ENCODE measurements around the gene MIS18BP1. TPM values are rescaled to one million over a fixed set of nuclear protein-coding genes. Genes with fewer than 3 reads are reported as not detected.

Gene MIS18BP1
- total RNA-seq, 1 donor from 2014 or later = 15.2 TPM

DNA sequence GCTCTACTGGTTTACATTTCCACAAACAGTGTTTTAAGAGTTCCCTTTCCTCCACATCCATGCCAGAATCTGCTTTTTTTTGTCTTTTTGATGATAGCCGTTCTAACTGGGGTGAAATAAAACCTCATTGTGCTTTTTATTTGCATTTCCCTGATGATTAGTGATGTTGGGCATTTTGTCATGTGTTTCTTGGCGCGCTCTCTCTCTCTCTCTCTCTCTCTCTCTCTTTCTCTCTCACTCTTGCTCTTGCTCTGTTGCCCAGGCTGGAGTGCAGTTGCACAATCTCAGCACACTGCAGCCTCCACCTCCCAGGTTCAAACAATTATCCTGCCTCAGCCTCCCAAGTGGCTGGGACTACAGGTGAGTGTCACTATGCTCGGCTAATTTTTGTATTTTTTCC, 9.6 kb upstream of the MIS18BP1 start:
- DNase-seq = no peak
- peaks cover 17% of the 10 kb centered on the region for H3K36me3 Mint-ChIP-seq (ENCODE audit: unreplicated experiment)
- H3K27ac Mint-ChIP-seq (ENCODE audit: unreplicated experiment) = no peak overlapping the region
- H3K27me3 Mint-ChIP-seq (ENCODE audit: unreplicated experiment) = no peaks in the 10 kb centered on the region
- TF ChIP-seq, protein P1, sequence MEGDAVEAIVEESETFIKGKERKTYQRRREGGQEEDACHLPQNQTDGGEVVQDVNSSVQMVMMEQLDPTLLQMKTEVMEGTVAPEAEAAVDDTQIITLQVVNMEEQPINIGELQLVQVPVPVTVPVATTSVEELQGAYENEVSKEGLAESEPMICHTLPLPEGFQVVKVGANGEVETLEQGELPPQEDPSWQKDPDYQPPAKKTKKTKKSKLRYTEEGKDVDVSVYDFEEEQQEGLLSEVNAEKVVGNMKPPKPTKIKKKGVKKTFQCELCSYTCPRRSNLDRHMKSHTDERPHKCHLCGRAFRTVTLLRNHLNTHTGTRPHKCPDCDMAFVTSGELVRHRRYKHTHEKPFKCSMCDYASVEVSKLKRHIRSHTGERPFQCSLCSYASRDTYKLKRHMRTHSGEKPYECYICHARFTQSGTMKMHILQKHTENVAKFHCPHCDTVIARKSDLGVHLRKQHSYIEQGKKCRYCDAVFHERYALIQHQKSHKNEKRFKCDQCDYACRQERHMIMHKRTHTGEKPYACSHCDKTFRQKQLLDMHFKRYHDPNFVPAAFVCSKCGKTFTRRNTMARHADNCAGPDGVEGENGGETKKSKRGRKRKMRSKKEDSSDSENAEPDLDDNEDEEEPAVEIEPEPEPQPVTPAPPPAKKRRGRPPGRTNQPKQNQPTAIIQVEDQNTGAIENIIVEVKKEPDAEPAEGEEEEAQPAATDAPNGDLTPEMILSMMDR (IDR thresholded peaks at IDR 0.05; ENCODE audit: partially characterized antibody, unreplicated experiment) = no peak
- H3K4me3 Mint-ChIP-seq (ENCODE audit: unreplicated experiment) = no peak overlapping the region
- peaks cover 2% of the 10 kb centered on the region for H3K9me3 Mint-ChIP-seq (ENCODE audit: unreplicated experiment)
- no peaks in the 10 kb centered on the region for H3K4me1 Mint-ChIP-seq (ENCODE audit: low read depth, unreplicated experiment)

DNA sequence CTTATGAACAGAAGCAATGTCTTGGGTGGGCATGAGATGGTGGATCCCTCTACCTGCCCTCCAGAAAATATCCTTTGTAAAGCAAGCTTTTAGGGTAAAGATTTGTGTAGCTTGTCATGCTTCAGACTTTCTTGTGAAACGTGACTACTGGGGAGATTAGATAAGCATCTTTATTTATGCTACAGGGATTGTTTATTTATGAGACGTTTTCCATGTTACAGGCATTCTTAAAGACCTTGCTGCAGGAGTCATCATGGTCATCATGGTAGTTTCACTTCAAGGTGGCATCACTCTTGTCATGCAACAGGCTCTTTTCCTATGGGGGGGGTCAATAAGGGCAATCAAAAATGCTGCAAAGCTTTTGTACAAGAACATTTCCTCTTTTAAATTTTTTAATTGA, 8.2 kb upstream of the MIS18BP1 start:
- DNase-seq = no peak
- Mint-ChIP-seq H3K36me3 (ENCODE audit: unreplicated experiment) (peaks cover 17% of the 10 kb centered on the region), H3K4me3 (ENCODE audit: unreplicated experiment) (no peak overlapping the region), H3K27ac (ENCODE audit: unreplicated experiment) (no peak overlapping the region), H3K27me3 (ENCODE audit: unreplicated experiment) (no peaks in the 10 kb centered on the region), H3K4me1 (ENCODE audit: low read depth, unreplicated experiment) (no peaks in the 10 kb centered on the region), H3K9me3 (ENCODE audit: unreplicated experiment) (peaks cover 2% of the 10 kb centered on the region)
- TF ChIP-seq, protein P1 (IDR thresholded peaks at IDR 0.05; ENCODE audit: partially characterized antibody, unreplicated experiment) = no peak

DNA sequence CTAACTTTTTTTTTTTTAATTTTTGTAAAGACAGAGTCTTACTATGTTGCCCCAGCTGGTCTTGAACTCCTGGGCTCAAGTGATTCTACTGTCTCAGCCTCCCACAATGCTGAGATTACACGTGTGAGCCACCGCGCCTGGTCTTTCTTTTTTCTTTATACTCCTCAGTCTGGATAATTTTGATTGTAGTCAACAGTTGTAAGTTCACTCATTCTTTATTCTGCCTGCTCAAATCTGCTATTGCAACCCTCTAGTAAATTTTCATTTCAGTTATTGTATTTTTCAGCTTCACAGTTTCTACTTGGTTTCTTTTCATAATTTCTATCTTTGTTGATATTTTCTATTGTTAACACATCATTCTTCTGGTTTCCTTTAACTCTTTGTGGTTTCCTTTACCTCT, 5.8 kb upstream of the MIS18BP1 start:
- peaks cover 17% of the 10 kb centered on the region for H3K36me3 Mint-ChIP-seq (ENCODE audit: unreplicated experiment)
- DNase-seq = no peak
- peaks cover 4% of the 10 kb centered on the region for H3K9me3 Mint-ChIP-seq (ENCODE audit: unreplicated experiment)
- TF ChIP-seq, protein P1 (IDR thresholded peaks at IDR 0.05; ENCODE audit: partially characterized antibody, unreplicated experiment) = no peak
- peaks cover 4% of the 10 kb centered on the region for H3K4me1 Mint-ChIP-seq (ENCODE audit: low read depth, unreplicated experiment)
- H3K27ac Mint-ChIP-seq (ENCODE audit: unreplicated experiment) = no peak overlapping the region
- H3K27me3 Mint-ChIP-seq (ENCODE audit: unreplicated experiment) = no peaks in the 10 kb centered on the region
- no peak overlapping the region for H3K4me3 Mint-ChIP-seq (ENCODE audit: unreplicated experiment)

DNA sequence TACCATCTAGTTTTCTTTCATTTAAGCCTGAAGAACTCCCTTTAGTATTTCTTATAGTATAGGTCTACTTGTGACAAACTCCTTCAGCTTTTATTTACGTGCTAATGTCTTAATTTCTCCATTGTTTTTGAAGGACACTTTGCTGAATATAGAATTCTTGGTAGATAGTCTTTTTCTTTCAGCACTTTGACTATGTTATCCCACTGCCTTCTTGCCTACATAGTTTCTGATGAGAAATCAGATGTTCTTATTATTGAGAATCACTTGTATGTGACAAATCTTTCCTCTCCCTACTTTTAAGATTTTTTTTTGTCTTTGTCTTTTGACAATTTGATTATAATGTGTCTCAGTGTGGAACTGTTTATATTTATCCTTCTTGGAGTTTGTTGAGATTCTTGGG, 5.1 kb upstream of the MIS18BP1 start:
- no peak overlapping the region for H3K4me3 Mint-ChIP-seq (ENCODE audit: unreplicated experiment)
- H3K27me3 Mint-ChIP-seq (ENCODE audit: unreplicated experiment) = peaks cover 5% of the 10 kb centered on the region
- H3K4me1 Mint-ChIP-seq (ENCODE audit: low read depth, unreplicated experiment) = peaks cover 4% of the 10 kb centered on the region
- peaks cover 17% of the 10 kb centered on the region for H3K36me3 Mint-ChIP-seq (ENCODE audit: unreplicated experiment)
- peaks cover 7% of the 10 kb centered on the region for H3K9me3 Mint-ChIP-seq (ENCODE audit: unreplicated experiment)
- TF ChIP-seq, protein P1 (IDR thresholded peaks at IDR 0.05; ENCODE audit: partially characterized antibody, unreplicated experiment) = no peak
- DNase-seq = no peak
- no peak overlapping the region for H3K27ac Mint-ChIP-seq (ENCODE audit: unreplicated experiment)

DNA sequence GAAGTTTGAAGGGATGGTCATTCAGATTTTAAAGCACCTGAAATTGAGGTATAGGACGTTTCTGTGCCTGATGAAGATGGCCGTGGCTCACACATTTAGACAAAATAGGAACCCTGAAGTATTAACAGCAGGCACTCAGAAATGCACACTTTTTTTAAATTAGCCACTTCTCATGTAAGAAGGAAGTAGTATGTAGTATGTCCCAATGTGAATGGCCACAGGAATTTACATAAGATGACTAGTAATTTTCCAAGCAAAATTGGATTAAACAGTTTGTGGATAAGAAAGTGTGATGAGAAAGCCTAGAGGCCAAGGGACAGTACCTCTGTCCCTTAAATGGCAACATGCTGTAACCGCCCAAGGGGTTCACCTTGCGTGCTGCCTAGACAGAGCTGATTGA, 1.8 kb upstream of the MIS18BP1 start:
- TF ChIP-seq, protein P1 (IDR thresholded peaks at IDR 0.05; ENCODE audit: partially characterized antibody, unreplicated experiment) = no peak
- H3K4me1 Mint-ChIP-seq (ENCODE audit: low read depth, unreplicated experiment) = peaks cover 7% of the 10 kb centered on the region
- H3K4me3 Mint-ChIP-seq (ENCODE audit: unreplicated experiment) = no peak overlapping the region
- no peak for DNase-seq
- no peak overlapping the region for H3K27ac Mint-ChIP-seq (ENCODE audit: unreplicated experiment)
- peaks cover 4% of the 10 kb centered on the region for H3K9me3 Mint-ChIP-seq (ENCODE audit: unreplicated experiment)
- H3K27me3 Mint-ChIP-seq (ENCODE audit: unreplicated experiment) = peaks cover 5% of the 10 kb centered on the region
- H3K36me3 Mint-ChIP-seq (ENCODE audit: unreplicated experiment) = peaks cover 17% of the 10 kb centered on the region

Measured in glutamatergic neuron (in vitro differentiated cells).